VCaP (cell line): Measurements from ENCODE around the gene ABLIM1.

Experiments
- H3K27ac ChIP-seq: fragments of 450-650 bp; 2 replicates; pipeline ENCODE4 v1.5.1; 2017
- CTCF ChIP-seq: fragments of 450-650 bp; conservative IDR thresholded peaks from 2 replicates; pipeline ENCODE4 v1.5.1; 2017; ENCODE audit warnings: mild to moderate bottlenecking, moderate library complexity

Gene ABLIM1

GRCh38 chr10:114470361-114470760, 187.7 kb downstream of the ABLIM1 start:
- no peak for TF ChIP-seq CTCF

GRCh38 chr10:114458955-114459354, 199.1 kb downstream of the ABLIM1 start:
- TF ChIP-seq CTCF: no peak; the same call in 1 of the 2 replicates
- no peak overlapping the region for H3K27ac ChIP-seq

More at GRCh38 chr10:114470361-114470760, 187.7 kb downstream of the ABLIM1 start:
- no peak overlapping the region for H3K27ac ChIP-seq

GRCh38 chr10:114458216-114458920, 199.7 kb downstream of the ABLIM1 start:
- no peak overlapping the region for H3K27ac ChIP-seq
- no peak for TF ChIP-seq CTCF

GRCh38 chr10:114453576-114453975, 204.5 kb downstream of the ABLIM1 start:
- no peak for TF ChIP-seq CTCF
- H3K27ac ChIP-seq: no peak overlapping the region

- TF ChIP-seq CTCF: no peak
- H3K27ac ChIP-seq: no peak overlapping the region
These were observed 209.2 kb downstream of the ABLIM1 start for GRCh38 chr10:114448897-114449296.

GRCh38 chr10:114445332-114445731, 212.7 kb downstream of the ABLIM1 start:
- TF ChIP-seq CTCF: no peak
- H3K27ac ChIP-seq: no peak overlapping the region

- H3K27ac ChIP-seq: no peak overlapping the region
- TF ChIP-seq CTCF: no peak
These were observed 213.3 kb downstream of the ABLIM1 start for GRCh38 chr10:114444819-114445218.
